ENCODE results near the gene COL25A1.

DNA sequence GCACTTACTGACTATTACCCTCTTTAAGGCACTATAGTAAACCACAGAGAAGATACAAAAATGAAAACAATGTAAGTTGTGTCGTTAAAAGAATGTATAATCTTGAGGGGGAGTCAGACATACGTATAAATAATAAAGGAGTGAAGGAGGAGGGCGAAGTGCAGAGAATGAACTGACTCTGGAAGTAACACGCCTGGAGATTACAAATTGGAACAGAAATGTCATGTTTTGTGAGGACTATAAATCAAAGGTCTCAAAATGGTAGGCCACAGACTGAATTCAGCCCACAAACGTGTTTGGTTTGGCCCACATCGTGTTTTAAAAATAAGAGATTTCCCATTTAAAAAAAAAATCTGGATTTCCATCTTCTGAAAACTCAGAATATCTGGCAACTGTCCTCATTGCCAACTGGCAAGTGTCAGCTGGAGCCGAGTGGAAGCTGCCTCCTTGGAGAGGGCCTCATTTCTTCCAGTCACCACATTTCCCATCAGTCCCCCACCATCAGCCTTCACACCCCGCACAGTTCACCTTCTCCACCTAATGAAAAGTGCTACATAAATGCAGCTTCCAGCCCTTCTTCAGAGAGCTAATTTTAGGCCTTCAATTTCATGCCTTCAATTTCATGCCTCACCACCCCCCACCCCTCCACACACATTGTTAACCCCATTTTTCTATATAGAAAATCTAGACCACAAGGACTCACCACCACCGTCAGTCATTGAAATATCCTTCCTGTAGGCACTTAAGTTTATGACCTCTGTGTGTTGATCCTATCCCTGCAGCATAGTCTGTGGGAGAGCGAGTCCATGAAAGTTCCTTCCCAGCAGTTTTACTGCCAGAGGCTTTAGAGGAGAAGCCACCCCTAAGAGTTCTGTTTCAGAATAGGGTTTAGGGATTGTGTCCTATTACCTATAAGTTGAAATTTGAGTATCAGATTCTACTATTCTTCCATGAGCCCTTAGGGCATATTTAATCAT is 32.0 kb upstream of the COL25A1 start:
- TF ChIP-seq EZH2phosphoT487 (IDR thresholded peaks at IDR 0.05; ENCODE audit: insufficient read depth, low read depth) (no peak), EZH2 (IDR thresholded peaks at IDR 0.05; ENCODE audit: insufficient read depth, poor library complexity, severe bottlenecking) (no peak)
